Cardiac muscle cell (in vitro differentiated cells and primary cell): ENCODE results near the gene KRCC1. TPM values are rescaled to one million over a fixed set of nuclear protein-coding genes. Genes with fewer than 3 reads are reported as not detected.

ENCODE experiments used
- DNase-seq, 2 donors: peaks; one replicate each; pipeline versions ENCODE4 v3.0.0 to v3.0.0-alpha.2; 2010 to 2017; ENCODE audit warnings: low read depth in 1 of 2, low spot score in 1 of 2
- H3K27ac ChIP-seq: fragments of 200-600 bp; sonication (generic); 2 replicates; pipeline ENCODE4 v1.5.1; 2016
- H3K27me3 ChIP-seq: fragments of 200-600 bp; sonication (generic); 2 replicates; pipeline ENCODE4 v1.6.0; 2016; ENCODE audit warnings: control low read depth
- H3K36me3 ChIP-seq: fragments of 200-600 bp; sonication (generic); 2 replicates; pipeline ENCODE4 v1.5.1; 2016; ENCODE audit warnings: control low read depth
- H3K4me1 ChIP-seq: fragments of 200-600 bp; sonication (generic); 2 replicates; pipeline ENCODE4 v1.8.1; 2017; ENCODE audit warnings: low read depth, mild to moderate bottlenecking, mixed run types
- H3K4me3 ChIP-seq: fragments of 200-600 bp; sonication (generic); 2 replicates; pipeline ENCODE4 v1.5.1; 2016; ENCODE audit warnings: mild to moderate bottlenecking
- H3K9me3 ChIP-seq: fragments of 200-600 bp; sonication (generic); 2 replicates; pipeline ENCODE4 v1.5.1; 2017; ENCODE audit warnings: low read depth, mild to moderate bottlenecking, control low read depth
- CTCF ChIP-seq: IDR thresholded peaks from 2 replicates; pipeline ENCODE4 v1.5.1; 2012; ENCODE audit warnings: low read depth, mild to moderate bottlenecking, low read length
- polyA plus RNA-seq: library from polyadenylated mRNA; unstranded; fragments of >200 nt; fragmentation: Nextera tagmentation; extraction: Ambion mirVana; gene quantifications from 2 replicates; pipeline ENCODE4 v1.2.1, GENCODE V29; 2016
- total RNA-seq: library from RNA; depleted of rRNA; stranded (reverse); fragments of >200 nt; gene quantifications from 2 replicates; pipeline ENCODE4 v1.2.3, GENCODE V29; 2016

The KRCC1 gene
- total and polyA plus RNA-seq, 2 experiments from 2014 or later: 26.5 to 26.6 TPM

GRCh38 chr2:88097192-88097591 lies 41.6 kb upstream of the KRCC1 start:
- H3K9me3 ChIP-seq: no peaks in the 10 kb centered on the region
- no peak for TF ChIP-seq CTCF

GRCh38 chr2:88096708-88097107 lies 41.1 kb upstream of the KRCC1 start:
- Histone ChIP-seq H3K27ac (peak overlapping the region; percentile 68), H3K4me1 (peaks cover 11% of the 10 kb centered on the region), H3K4me3 (no peak overlapping the region), H3K9me3 (no peaks in the 10 kb centered on the region), H3K36me3 (peaks cover 54% of the 10 kb centered on the region), H3K27me3 (no peaks in the 10 kb centered on the region)
- no peak for TF ChIP-seq CTCF
- DNase-seq: no peak

More at GRCh38 chr2:88097192-88097591, 41.6 kb upstream of the KRCC1 start:
- peak overlapping the region; percentile 68 for H3K27ac ChIP-seq
- peaks cover 11% of the 10 kb centered on the region for H3K4me1 ChIP-seq
- H3K4me3 ChIP-seq: no peak overlapping the region
- no peak for DNase-seq
- H3K36me3 ChIP-seq: peaks cover 51% of the 10 kb centered on the region
- H3K27me3 ChIP-seq: no peaks in the 10 kb centered on the region

- peaks cover 53% of the 10 kb centered on the region for H3K36me3 ChIP-seq
Measured at GRCh38 chr2:88095022-88095421, 39.4 kb upstream of the KRCC1 start.

GRCh38 chr2:88092773-88093172 lies 37.2 kb upstream of the KRCC1 start:
- Histone ChIP-seq H3K27me3 (no peaks in the 10 kb centered on the region), H3K27ac (peak overlapping the region; percentile 28), H3K4me3 (no peak overlapping the region), H3K36me3 (peaks cover 67% of the 10 kb centered on the region), H3K4me1 (peaks cover 5% of the 10 kb centered on the region), H3K9me3 (no peaks in the 10 kb centered on the region)
- TF ChIP-seq CTCF: no peak
- no peak for DNase-seq

More at GRCh38 chr2:88095022-88095421, 39.4 kb upstream of the KRCC1 start:
- DNase-seq: no peak
- Histone ChIP-seq H3K4me3 (no peak overlapping the region), H3K27me3 (no peaks in the 10 kb centered on the region), H3K27ac (peak overlapping the region; percentile 68), H3K4me1 (peaks cover 11% of the 10 kb centered on the region), H3K9me3 (no peaks in the 10 kb centered on the region)
- no peak for TF ChIP-seq CTCF

GRCh38 chr2:88091943-88092342 lies 36.4 kb upstream of the KRCC1 start:
- TF ChIP-seq CTCF: no peak
- no peaks in the 10 kb centered on the region for H3K27me3 ChIP-seq
- H3K9me3 ChIP-seq: no peaks in the 10 kb centered on the region
- peaks cover 65% of the 10 kb centered on the region for H3K36me3 ChIP-seq
- DNase-seq: no peak
- H3K27ac ChIP-seq: peak overlapping the region; percentile 17
- H3K4me1 ChIP-seq: no peaks in the 10 kb centered on the region
- no peak overlapping the region for H3K4me3 ChIP-seq
